WTC11 (cell line): ENCODE measurements around the gene DHRS4L2.
A peak's percentile ranks its signal among the peaks of the same experiment; 100 is the strongest.

Experiments
- CTCF ChIP-seq: fragments of 200-600 bp; IDR thresholded peaks from 2 replicates; pipeline ENCODE4 v1.8.0; 2022; ENCODE audit warnings: antibody characterized with exemption
- E2F5 ChIP-seq: sonication (generic); formaldehyde crosslinking; IDR thresholded peaks from 2 replicates; pipeline ENCODE4 v1.8.1; 2022; ENCODE audit warnings: mild to moderate bottlenecking, moderate library complexity, missing genetic modification reagents
- ESRRA ChIP-seq: sonication (generic); formaldehyde crosslinking; IDR thresholded peaks from 2 replicates; pipeline ENCODE4 v1.8.1; 2022; ENCODE audit warnings: mild to moderate bottlenecking, missing genetic modification reagents, borderline replicate concordance
- HMGXB4 ChIP-seq: sonication (generic); formaldehyde crosslinking; IDR thresholded peaks from 2 replicates; pipeline ENCODE4 v1.8.1; 2023; ENCODE audit warnings: mild to moderate bottlenecking, moderate library complexity, missing genetic modification reagents
- NFE2L1 ChIP-seq: sonication (generic); formaldehyde crosslinking; IDR thresholded peaks from 2 replicates; pipeline ENCODE4 v1.8.1; 2023; ENCODE audit warnings: missing genetic modification reagents
- NFYB ChIP-seq: sonication (generic); formaldehyde crosslinking; conservative IDR thresholded peaks from 2 replicates; pipeline ENCODE4 v1.8.0; 2022; ENCODE audit warnings: low read depth, missing genetic modification reagents
- RORB ChIP-seq: fragments of 250-450 bp; sonication (Bioruptor Pico); IDR thresholded peaks from 2 replicates; pipeline ENCODE4 v1.9.0; 2021; ENCODE audit warnings: mild to moderate bottlenecking
- SMAD4 ChIP-seq: sonication (generic); formaldehyde crosslinking; IDR thresholded peaks from 2 replicates; pipeline ENCODE4 v1.8.0; 2022; ENCODE audit warnings: mild to moderate bottlenecking, missing genetic modification reagents
- USF1 ChIP-seq: sonication (generic); formaldehyde crosslinking; IDR thresholded peaks from 2 replicates; pipeline ENCODE4 v1.8.0; 2022; ENCODE audit warnings: mild to moderate bottlenecking, missing genetic modification reagents
- USF2 ChIP-seq: sonication (generic); formaldehyde crosslinking; IDR thresholded peaks from 2 replicates; pipeline ENCODE4 v1.8.1; 2023; ENCODE audit warnings: mild to moderate bottlenecking, missing genetic modification reagents, moderate library complexity

- no peak for TF ChIP-seq NFYB (CRISPR knock-in tag)
- TF ChIP-seq USF1 (CRISPR knock-in tag): no peak
- no peak for TF ChIP-seq SMAD4
- TF ChIP-seq CTCF: peak; percentile 75
- TF ChIP-seq NFE2L1: no peak
- no peak for TF ChIP-seq ESRRA (CRISPR knock-in tag)
- TF ChIP-seq HMGXB4: no peak
- TF ChIP-seq RORB (CRISPR knock-in tag): no peak
- TF ChIP-seq USF2 (CRISPR knock-in tag): no peak
- no peak for TF ChIP-seq E2F5 (CRISPR knock-in tag)
Measured at GRCh38 chr14:24013654-24014514, 25.2 kb downstream of the DHRS4L2 start.
